Measurements from ENCODE around the gene CEP85. TPM values are rescaled to one million over a fixed set of nuclear protein-coding genes. Genes with fewer than 3 reads are reported as not detected.

Gene CEP85, protein sequence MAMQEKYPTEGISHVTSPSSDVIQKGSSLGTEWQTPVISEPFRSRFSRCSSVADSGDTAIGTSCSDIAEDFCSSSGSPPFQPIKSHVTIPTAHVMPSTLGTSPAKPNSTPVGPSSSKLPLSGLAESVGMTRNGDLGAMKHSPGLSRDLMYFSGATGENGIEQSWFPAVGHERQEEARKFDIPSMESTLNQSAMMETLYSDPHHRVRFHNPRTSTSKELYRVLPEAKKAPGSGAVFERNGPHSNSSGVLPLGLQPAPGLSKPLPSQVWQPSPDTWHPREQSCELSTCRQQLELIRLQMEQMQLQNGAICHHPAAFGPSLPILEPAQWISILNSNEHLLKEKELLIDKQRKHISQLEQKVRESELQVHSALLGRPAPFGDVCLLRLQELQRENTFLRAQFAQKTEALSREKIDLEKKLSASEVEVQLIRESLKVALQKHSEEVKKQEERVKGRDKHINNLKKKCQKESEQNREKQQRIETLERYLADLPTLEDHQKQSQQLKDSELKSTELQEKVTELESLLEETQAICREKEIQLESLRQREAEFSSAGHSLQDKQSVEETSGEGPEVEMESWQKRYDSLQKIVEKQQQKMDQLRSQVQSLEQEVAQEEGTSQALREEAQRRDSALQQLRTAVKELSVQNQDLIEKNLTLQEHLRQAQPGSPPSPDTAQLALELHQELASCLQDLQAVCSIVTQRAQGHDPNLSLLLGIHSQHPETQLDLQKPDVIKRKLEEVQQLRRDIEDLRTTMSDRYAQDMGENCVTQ
- 11.1 and 12.2 TPM in 2 replicates for total RNA-seq (2022)
- percentile 55 among the genes with signal in this experiment for Bru-seq, nascent RNA
- percentile 59 among the genes with signal in this experiment for BruChase-seq, experiment 1, labeled RNA remaining after a 6-hour chase
- percentile 60 among the genes with signal in this experiment for BruChase-seq, experiment 2, labeled RNA remaining after a 2-hour chase
- long read RNA-seq, transcript CEP85-202 (14 exons, 3,922 nt), result major isoform, 5 of 17 reads
- long read RNA-seq, partial matches to known transcripts, result 6 of 17 reads
- long read RNA-seq, other reads (novel, unspliced or antisense), result 4 of 17 reads

DNA sequence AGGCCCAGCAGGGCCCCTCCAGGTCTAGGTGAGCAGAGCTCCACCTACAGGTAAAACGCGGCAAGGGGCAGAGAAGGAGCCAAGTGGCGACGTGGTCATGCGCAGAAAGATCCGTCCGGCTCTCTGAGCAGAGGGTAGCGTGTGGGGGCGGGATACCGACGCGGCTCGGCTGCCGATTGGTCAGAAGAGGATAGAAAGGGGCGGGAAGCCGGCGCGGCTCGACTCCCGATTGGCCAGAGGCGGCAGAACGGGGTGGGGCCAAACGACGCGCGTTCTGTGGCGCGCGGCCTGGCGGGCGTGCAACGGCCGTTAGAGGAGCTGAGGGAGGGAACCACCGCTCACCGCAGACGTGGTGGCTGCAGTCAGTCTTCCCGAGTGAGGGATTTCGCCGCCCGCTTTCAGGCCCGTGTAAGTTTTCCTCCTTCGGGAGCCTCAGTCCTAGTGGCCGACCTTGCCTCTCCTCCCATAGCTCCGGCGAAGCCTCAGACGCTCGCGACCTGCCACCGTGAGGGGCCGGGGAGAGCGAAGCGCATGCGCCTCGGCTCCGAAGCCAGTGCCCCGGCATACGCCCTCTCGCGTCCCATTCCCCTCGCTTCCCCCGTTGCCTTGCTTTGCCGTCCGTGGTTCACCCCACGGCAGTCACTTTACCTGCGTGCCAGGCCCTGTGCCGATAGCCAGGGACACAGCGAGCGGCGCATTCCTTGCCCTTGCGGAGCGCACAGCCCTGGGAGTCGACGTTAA, at the start of gene CEP85:
Gene CEP85 (plus strand): TSS at position 298 of the 741 bp plus-strand sequence. CDS start 5,584 bp downstream, outside the sequence.
- POLR2A ChIA-PET, result interaction anchor here (0.7 to 5.4 kb wide), 25 partner anchors 10 to 198 kb away, joined by 3 to 83 read pairs (median 4); partner anchors contain the start of genes CNKSR1, DHDDS, PDIK1L and SH3BGRL3
- intact Hi-C loops (cut with micrococcal nuclease), result loop anchor here (1.0 to 2.0 kb wide), 3 partner anchors 65 to 129 kb away; partner anchors contain the start of gene ZNF593
- TSS peak; percentile 29 for BruUV-seq (replicated peaks)

DNA sequence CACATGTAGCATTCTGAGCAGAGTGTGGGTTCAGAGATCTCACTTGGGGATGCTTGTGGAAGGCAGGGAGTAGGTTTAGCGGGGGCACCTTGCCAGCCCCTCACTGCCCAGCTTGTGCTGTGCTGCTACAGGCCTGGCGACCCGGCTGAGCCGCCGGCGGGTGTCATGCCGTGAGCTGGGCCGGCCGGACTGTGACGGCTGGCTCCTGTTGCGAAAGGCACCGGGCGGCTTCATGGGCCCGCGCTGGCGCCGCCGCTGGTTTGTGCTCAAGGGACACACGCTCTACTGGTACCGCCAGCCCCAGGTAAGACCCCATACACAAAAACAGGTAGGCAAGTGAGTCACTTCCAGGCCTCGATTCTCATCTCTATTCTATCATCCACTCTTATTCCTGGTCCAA, 49.1 kb upstream of the CEP85 start:
- ChIA-PET POLR2A (no interaction called here), CTCF (interaction anchor here (1.3 to 1.5 kb wide), 2 partner anchors 15 to 49 kb away, joined by 3 to 4 read pairs; partner anchors contain the start of genes CEP85 and ZNF593)
- H3K27me3 Mint-ChIP-seq (ENCODE audit: insufficient read depth, unreplicated experiment), result no peaks in the 10 kb centered on the region
- H3K9me3 Mint-ChIP-seq (ENCODE audit: unreplicated experiment), result no peaks in the 10 kb centered on the region
- no peak for DNase-seq (ENCODE audit: unreplicated experiment)
- H3K4me1 Mint-ChIP-seq (ENCODE audit: insufficient read depth, unreplicated experiment), result peaks cover 10% of the 10 kb centered on the region
- no peak overlapping the region for H3K27ac Mint-ChIP-seq (ENCODE audit: low read depth, unreplicated experiment)
- no TSS peak for BruUV-seq (replicated peaks)
- intact Hi-C loops (cut with micrococcal nuclease), result no loop called here
- TF ChIP-seq, protein P1, sequence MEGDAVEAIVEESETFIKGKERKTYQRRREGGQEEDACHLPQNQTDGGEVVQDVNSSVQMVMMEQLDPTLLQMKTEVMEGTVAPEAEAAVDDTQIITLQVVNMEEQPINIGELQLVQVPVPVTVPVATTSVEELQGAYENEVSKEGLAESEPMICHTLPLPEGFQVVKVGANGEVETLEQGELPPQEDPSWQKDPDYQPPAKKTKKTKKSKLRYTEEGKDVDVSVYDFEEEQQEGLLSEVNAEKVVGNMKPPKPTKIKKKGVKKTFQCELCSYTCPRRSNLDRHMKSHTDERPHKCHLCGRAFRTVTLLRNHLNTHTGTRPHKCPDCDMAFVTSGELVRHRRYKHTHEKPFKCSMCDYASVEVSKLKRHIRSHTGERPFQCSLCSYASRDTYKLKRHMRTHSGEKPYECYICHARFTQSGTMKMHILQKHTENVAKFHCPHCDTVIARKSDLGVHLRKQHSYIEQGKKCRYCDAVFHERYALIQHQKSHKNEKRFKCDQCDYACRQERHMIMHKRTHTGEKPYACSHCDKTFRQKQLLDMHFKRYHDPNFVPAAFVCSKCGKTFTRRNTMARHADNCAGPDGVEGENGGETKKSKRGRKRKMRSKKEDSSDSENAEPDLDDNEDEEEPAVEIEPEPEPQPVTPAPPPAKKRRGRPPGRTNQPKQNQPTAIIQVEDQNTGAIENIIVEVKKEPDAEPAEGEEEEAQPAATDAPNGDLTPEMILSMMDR (IDR thresholded peaks at IDR 0.05; ENCODE audit: unreplicated experiment), result no peak
- H3K4me3 Mint-ChIP-seq (ENCODE audit: unreplicated experiment), result no peak overlapping the region
- peaks cover 77% of the 10 kb centered on the region for H3K36me3 Mint-ChIP-seq (ENCODE audit: insufficient read depth, unreplicated experiment)

More for the DNA sequence above, at the start of gene CEP85:
- Mint-ChIP-seq H3K4me3 (ENCODE audit: unreplicated experiment) (peak within 1 kb of the TSS; percentile 96), H3K27me3 (ENCODE audit: insufficient read depth, unreplicated experiment) (no peaks in the 10 kb centered on the region), H3K27ac (ENCODE audit: low read depth, unreplicated experiment) (peak within 1 kb of the TSS; percentile 85), H3K36me3 (ENCODE audit: insufficient read depth, unreplicated experiment) (no peaks in the 10 kb centered on the region), H3K9me3 (ENCODE audit: unreplicated experiment) (no peaks in the 10 kb centered on the region), H3K4me1 (ENCODE audit: insufficient read depth, unreplicated experiment) (peaks cover 30% of the 10 kb centered on the region)
- CTCF ChIA-PET, result interaction anchor here (0.5 to 3.1 kb wide), 41 partner anchors 10 to 598 kb away, joined by 3 to 28 read pairs (median 4); partner anchors contain the start of genes CNKSR1, SH3BGRL3, ZNF593 and ZNF593OS
- TF ChIP-seq, protein P1 (IDR thresholded peaks at IDR 0.05; ENCODE audit: unreplicated experiment), result peak; percentile 80
- DNase-seq (ENCODE audit: unreplicated experiment), result peak; percentile 97

DNA sequence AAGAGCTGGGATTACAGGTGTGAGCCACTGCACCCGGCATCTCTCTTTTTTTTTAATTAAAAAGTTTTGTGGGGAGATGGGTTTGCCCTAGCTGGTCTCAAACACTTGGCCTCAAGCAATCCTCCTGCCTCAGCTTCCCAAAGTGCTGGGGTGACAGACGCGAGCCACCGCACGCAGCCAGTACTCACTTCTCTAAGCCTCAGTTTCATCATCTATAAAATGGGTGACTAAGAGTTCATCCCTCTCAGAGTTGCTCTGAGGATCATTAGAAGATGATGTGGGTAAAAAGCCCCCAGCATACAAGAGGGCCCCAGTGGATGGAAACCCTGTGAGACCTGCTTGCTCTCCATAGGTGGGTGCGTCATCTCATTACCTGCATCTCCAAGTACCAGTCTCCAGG, 46.1 kb upstream of the CEP85 start:
- TF ChIP-seq, protein P1 (IDR thresholded peaks at IDR 0.05; ENCODE audit: unreplicated experiment), result no peak
- POLR2A ChIA-PET, result interaction anchor here (0.7 kb wide), 1 partner anchor 185 kb away, joined by 3 read pairs; no protein-coding TSS in a partner anchor
- no peak overlapping the region for H3K4me3 Mint-ChIP-seq (ENCODE audit: unreplicated experiment)
- no peak overlapping the region for H3K27ac Mint-ChIP-seq (ENCODE audit: low read depth, unreplicated experiment)
- H3K4me1 Mint-ChIP-seq (ENCODE audit: insufficient read depth, unreplicated experiment), result no peaks in the 10 kb centered on the region
- intact Hi-C loops (cut with micrococcal nuclease), result no loop called here
- no TSS peak for BruUV-seq (replicated peaks)
- no peaks in the 10 kb centered on the region for H3K27me3 Mint-ChIP-seq (ENCODE audit: insufficient read depth, unreplicated experiment)
- CTCF ChIA-PET, result interaction anchor here (0.6 kb wide), 1 partner anchor 18 kb away, joined by 3 read pairs; no protein-coding TSS in a partner anchor
- H3K9me3 Mint-ChIP-seq (ENCODE audit: unreplicated experiment), result no peaks in the 10 kb centered on the region
- DNase-seq (ENCODE audit: unreplicated experiment), result no peak
- H3K36me3 Mint-ChIP-seq (ENCODE audit: insufficient read depth, unreplicated experiment), result peaks cover 68% of the 10 kb centered on the region

All from MCF 10A (cell line).